Activated CD4-positive, alpha-beta T cell treated with anti-CD3 and anti-CD28 coated beads, Interleukin-2, amount 10 ng/mL, durations not matched to agents 7 days and 5 days (primary cell): ENCODE measurements around the gene PFDN2. TPM values are rescaled to one million over a fixed set of nuclear protein-coding genes. Genes with fewer than 3 reads are reported as not detected.

Source experiments
- CTCF ChIA-PET: fragments of 350-600 bp; sonication (Branson Sonifier 250); formaldehyde crosslinking; loops from one replicate; lab custom pipeline; 2021; ENCODE audit warnings: antibody characterized with exemption; lab: Charles Lee
- POLR2A ChIA-PET: fragments of 350-600 bp; sonication (Branson Sonifier 250); formaldehyde crosslinking; loops from one replicate; lab custom pipeline; 2021; ENCODE audit warnings: antibody characterized with exemption; lab: Charles Lee
- DNase-seq: peaks from one replicate; pipeline ENCODE4 v3.0.0-alpha.2; 2020
- H3K27ac Mint-ChIP-seq: one replicate; pipeline ENCODE4 v1.8.0; 2021; ENCODE audit warnings: mild to moderate bottlenecking, moderate library complexity, mixed read lengths
- H3K27me3 Mint-ChIP-seq: one replicate; pipeline ENCODE4 v1.8.0; 2021; ENCODE audit warnings: mixed read lengths
- H3K36me3 Mint-ChIP-seq: one replicate; pipeline ENCODE4 v1.8.0; 2021; ENCODE audit warnings: low read depth, mixed read lengths
- H3K4me1 Mint-ChIP-seq: one replicate; pipeline ENCODE4 v1.8.0; 2021; ENCODE audit warnings: mixed read lengths
- H3K4me3 Mint-ChIP-seq: one replicate; pipeline ENCODE4 v1.8.0; 2021; ENCODE audit warnings: mild to moderate bottlenecking, moderate library complexity, mixed read lengths
- H3K9me3 Mint-ChIP-seq: one replicate; pipeline ENCODE4 v1.8.0; 2021; ENCODE audit warnings: mixed read lengths
- total RNA-seq, 2 experiments: library from RNA; stranded (reverse); gene quantifications; one replicate each; pipeline ENCODE4 v1.2.3, GENCODE V29; 2021

Gene PFDN2
- total RNA-seq, 2 experiments from 2014 or later, result 46.0 to 56.0 TPM

- ChIA-PET CTCF (interaction anchor here (0.6 to 3.0 kb wide), 9 partner anchors 10 to 130 kb away, joined by 3 to 13 read pairs (median 4); partner anchors contain the start of genes TSTD1 and USF1), POLR2A (no interaction called here)
- no peaks in the 10 kb centered on the region for H3K27me3 Mint-ChIP-seq
- peaks cover 35% of the 10 kb centered on the region for H3K4me1 Mint-ChIP-seq
- no peaks in the 10 kb centered on the region for H3K9me3 Mint-ChIP-seq
- peaks cover 68% of the 10 kb centered on the region for H3K36me3 Mint-ChIP-seq
- no peak overlapping the region for H3K4me3 Mint-ChIP-seq
- no peak overlapping the region for H3K27ac Mint-ChIP-seq
- no peak for DNase-seq
Measured at GRCh38 chr1:161054805-161055204, 63.0 kb downstream of the PFDN2 start.

- Mint-ChIP-seq H3K27ac (no peak overlapping the region), H3K36me3 (peaks cover 68% of the 10 kb centered on the region), H3K4me1 (peaks cover 29% of the 10 kb centered on the region), H3K4me3 (no peak overlapping the region), H3K27me3 (no peaks in the 10 kb centered on the region), H3K9me3 (no peaks in the 10 kb centered on the region)
- CTCF ChIA-PET, result interaction anchor here (1.0 to 3.0 kb wide), 6 partner anchors 9 to 60 kb away, joined by 4 to 13 read pairs (median 6); partner anchors contain the start of genes TSTD1 and USF1
- no peak for DNase-seq
- POLR2A ChIA-PET, result no interaction called here
Measured at GRCh38 chr1:161054232-161054631, 63.6 kb downstream of the PFDN2 start.

- peaks cover 37% of the 10 kb centered on the region for H3K4me1 Mint-ChIP-seq
- peak overlapping the region; percentile 6 for H3K27ac Mint-ChIP-seq
- ChIA-PET POLR2A (no interaction called here), CTCF (interaction anchor here (0.6 kb wide), 1 partner anchor 17 kb away, joined by 3 read pairs; the partner anchor contains the start of gene ARHGAP30)
- no peaks in the 10 kb centered on the region for H3K27me3 Mint-ChIP-seq
- H3K36me3 Mint-ChIP-seq, result peaks cover 77% of the 10 kb centered on the region
- no peak overlapping the region for H3K4me3 Mint-ChIP-seq
- H3K9me3 Mint-ChIP-seq, result no peaks in the 10 kb centered on the region
- no peak for DNase-seq
Measured at GRCh38 chr1:161052899-161053298, 64.9 kb downstream of the PFDN2 start.

- DNase-seq, result no peak
- peaks cover 74% of the 10 kb centered on the region for H3K36me3 Mint-ChIP-seq
- H3K4me1 Mint-ChIP-seq, result peaks cover 43% of the 10 kb centered on the region
- no peak overlapping the region for H3K4me3 Mint-ChIP-seq
- H3K27ac Mint-ChIP-seq, result no peak overlapping the region
- CTCF ChIA-PET, result interaction anchor here (0.9 to 2.3 kb wide), 4 partner anchors 14 to 47 kb away, joined by 3 to 9 read pairs (median 4); partner anchors contain the start of gene ARHGAP30
- POLR2A ChIA-PET, result interaction anchor here (0.7 kb wide), 1 partner anchor 307 kb away, joined by 6 read pairs; no protein-coding TSS in a partner anchor
- no peaks in the 10 kb centered on the region for H3K27me3 Mint-ChIP-seq
- H3K9me3 Mint-ChIP-seq, result no peaks in the 10 kb centered on the region
Measured at GRCh38 chr1:161051219-161051618, 66.6 kb downstream of the PFDN2 start.

Other genes with a start within 250 kb of the PFDN2 start
- gene ITLN1, start 232.9 kb downstream of the PFDN2 start, total RNA-seq, result not detected
- not detected for gene ITLN2, start 163.2 kb downstream of the PFDN2 start, total RNA-seq
- gene F11R, start 96.9 kb downstream of the PFDN2 start, total RNA-seq, result 10 to 100 TPM; 14.1 to 15.6 TPM
- gene TSTD1, start 79.1 kb downstream of the PFDN2 start, total RNA-seq, result 10 to 100 TPM; 33.5 to 43.6 TPM
- 10 to 100 TPM; 78.0 to 81.2 TPM for gene USF1, start 72.1 kb downstream of the PFDN2 start, total RNA-seq
- gene ARHGAP30, start 48.1 kb downstream of the PFDN2 start, total RNA-seq, result 100 to 1,000 TPM; 244 to 304 TPM
- under 1 TPM in 1 of 2 experiments, not detected in 1; 0.15 TPM for gene NECTIN4, start 28.5 kb downstream of the PFDN2 start, total RNA-seq
- gene KLHDC9, start 19.7 kb downstream of the PFDN2 start, total RNA-seq, result under 1 TPM in 1 of 2 experiments, not detected in 1; 0.30 TPM
- 10 to 100 TPM; 37.7 to 39.0 TPM for gene NIT1, start 68 bp upstream of the PFDN2 start, total RNA-seq
- 10 to 100 TPM; 39.8 to 43.1 TPM for gene DEDD, start 14.6 kb upstream of the PFDN2 start, total RNA-seq
- gene UFC1, start 35.9 kb upstream of the PFDN2 start, total RNA-seq, result 100 to 1,000 TPM; 115 to 120 TPM
- gene USP21, start 41.5 kb upstream of the PFDN2 start, total RNA-seq, result 10 to 100 TPM; 34.7 to 40.2 TPM
- gene PPOX, start 48.4 kb upstream of the PFDN2 start, total RNA-seq, result 10 to 100 TPM; 33.6 to 40.7 TPM
- gene B4GALT3, start 59.5 kb upstream of the PFDN2 start, total RNA-seq, result 10 to 100 TPM; 43.1 to 48.6 TPM
- gene ADAMTS4, start 81.0 kb upstream of the PFDN2 start, total RNA-seq, result 1 to 10 TPM in 1 of 2 experiments, under 1 TPM in 1; 0.31 to 1.3 TPM
- 10 to 100 TPM; 74.2 to 82.1 TPM for gene NDUFS2, start 84.3 kb upstream of the PFDN2 start, total RNA-seq
- gene FCER1G, start 97.3 kb upstream of the PFDN2 start, total RNA-seq, result 1 to 10 TPM; 1.8 to 3.0 TPM
- gene APOA2, start 105.6 kb upstream of the PFDN2 start, total RNA-seq, result not detected
- 10 to 100 TPM; 16.7 to 17.3 TPM for gene TOMM40L, start 108.0 kb upstream of the PFDN2 start, total RNA-seq
- not detected for gene NR1I3, start 120.2 kb upstream of the PFDN2 start, total RNA-seq
- gene PCP4L1, start 140.7 kb upstream of the PFDN2 start, total RNA-seq, result under 1 TPM in 1 of 2 experiments, not detected in 1; 0.15 TPM
- gene MPZ, start 191.9 kb upstream of the PFDN2 start, total RNA-seq, result 1 to 10 TPM; 4.5 to 5.2 TPM
- 100 to 1,000 TPM; 159 to 169 TPM for gene SDHC, start 196.3 kb upstream of the PFDN2 start, total RNA-seq
- gene CFAP126, start 249.8 kb upstream of the PFDN2 start, total RNA-seq, result not detected